ENCODE measurements around the gene TENT4B.

Gene TENT4B

DNA sequence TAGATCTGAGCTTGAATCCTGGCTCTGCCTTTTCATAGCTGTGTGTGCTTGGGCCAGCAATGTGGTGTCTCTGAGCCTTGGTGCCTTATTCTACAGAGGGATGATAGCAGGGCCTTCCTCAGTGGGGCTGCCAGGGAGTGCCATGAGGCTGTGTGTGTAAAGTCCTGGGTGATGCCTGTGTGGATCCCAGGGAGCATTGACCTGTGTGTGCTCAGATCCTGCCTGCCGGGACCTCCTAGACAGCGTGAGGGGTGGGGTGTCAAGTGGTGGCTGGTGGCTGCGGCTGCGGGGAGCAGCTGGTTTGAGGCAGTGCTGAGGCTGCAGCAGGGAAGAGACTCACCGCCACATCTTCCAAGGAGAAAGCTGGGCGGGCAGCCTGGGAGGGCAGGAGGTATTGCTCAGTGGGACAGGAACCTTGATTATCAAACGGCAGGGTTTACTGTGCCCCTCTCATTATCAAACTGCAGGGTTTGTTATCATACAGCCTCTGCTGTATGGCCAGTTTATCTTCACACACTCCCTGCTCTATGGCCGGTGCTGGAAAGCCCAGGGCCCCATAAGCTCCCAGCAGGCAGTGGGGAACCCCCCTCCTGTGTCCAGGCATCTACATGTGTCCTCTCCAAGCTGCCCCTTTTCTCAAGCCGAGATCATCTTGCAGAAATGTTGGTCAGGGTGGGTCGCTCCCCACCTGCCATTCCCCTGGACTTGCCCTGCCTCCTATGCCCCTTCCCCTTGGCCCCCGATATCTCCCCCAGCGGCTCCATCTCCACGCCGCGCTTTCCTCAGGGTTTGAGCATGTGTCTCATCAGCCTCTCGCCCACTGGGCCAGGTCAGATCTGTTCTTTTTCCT is 110.2 kb downstream of the TENT4B start:
- peaks cover 16 to 18% of the 10 kb centered on the region in 2 donors for H3K4me1 ChIP-seq (ENCODE audit: control insufficient read depth in 1 of 2, insufficient read depth in 2 of 2, low read length in 2 of 2)
- H3K27me3 ChIP-seq (ENCODE audit: control insufficient read depth in 1 of 2, insufficient read depth in 2 of 2, low read length in 2 of 2), result no peaks in the 10 kb centered on the region
- H3K4me3 ChIP-seq (ENCODE audit: low read depth in 1 of 2, low read length in 2 of 2), result no peak overlapping the region
- no peak overlapping the region for H3K27ac ChIP-seq (ENCODE audit: low read depth, low read length)
- no peaks in the 10 kb centered on the region for H3K9me3 ChIP-seq (ENCODE audit: control insufficient read depth in 1 of 2, low read length in 2 of 2)
- H3K9ac ChIP-seq (ENCODE audit: low read depth in 1 of 2, low read length in 2 of 2), result no peak overlapping the region
- H3K36me3 ChIP-seq (ENCODE audit: control insufficient read depth in 1 of 2, insufficient read depth in 2 of 2, low read length in 2 of 2), result no peaks in the 10 kb centered on the region

DNA sequence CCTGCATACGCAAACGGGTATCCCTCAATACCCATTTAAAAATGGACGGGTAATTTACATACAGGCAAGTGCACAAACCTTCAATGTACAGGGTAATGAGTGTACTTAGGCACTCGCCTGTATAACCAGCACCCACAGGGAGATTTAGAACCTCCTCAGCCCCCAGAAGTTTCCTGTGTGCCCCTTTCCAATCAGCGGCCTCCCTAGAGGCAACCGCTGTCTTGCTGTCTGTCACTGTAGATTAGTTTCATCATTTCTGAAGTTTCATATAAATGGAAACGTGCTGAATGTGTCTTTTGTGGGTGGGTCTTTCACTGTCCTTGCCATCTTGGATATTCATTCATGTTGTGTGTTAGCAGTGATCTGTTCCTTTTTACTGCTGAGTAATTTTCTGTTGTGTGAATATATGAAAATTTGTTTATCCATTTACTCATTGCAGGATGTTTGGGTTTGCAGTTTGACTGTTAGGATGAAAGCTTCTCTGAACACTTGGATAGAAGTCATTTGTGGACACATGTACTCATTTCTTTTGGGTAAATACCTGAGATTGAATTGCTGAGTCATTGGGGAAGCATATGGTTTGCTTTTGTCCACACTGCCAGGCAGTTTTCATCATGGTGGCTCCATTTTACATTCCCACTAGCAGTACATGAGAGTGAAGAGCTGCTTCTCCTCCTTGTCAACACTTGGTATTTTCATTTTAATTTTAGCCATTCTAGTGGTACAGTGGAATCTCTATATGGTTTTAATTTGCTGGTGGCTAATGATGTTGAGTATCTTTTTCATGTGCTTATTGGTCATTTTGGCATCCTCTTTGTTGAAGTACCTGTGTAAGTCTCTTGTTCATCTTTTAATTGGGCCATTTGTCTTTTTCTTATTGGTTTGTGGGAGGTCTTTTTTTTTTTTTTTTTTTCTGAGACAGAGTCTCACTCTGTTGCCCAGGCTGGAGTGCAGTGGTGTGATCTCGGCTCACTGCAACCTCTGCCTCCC is 111.1 kb downstream of the TENT4B start:
- H3K9me3 ChIP-seq (ENCODE audit: control insufficient read depth in 1 of 2, low read length in 2 of 2), result no peaks in the 10 kb centered on the region
- no peak overlapping the region for H3K9ac ChIP-seq (ENCODE audit: low read depth in 1 of 2, low read length in 2 of 2)
- H3K4me3 ChIP-seq (ENCODE audit: low read depth in 1 of 2, low read length in 2 of 2), result no peak overlapping the region
- peaks cover 16 to 18% of the 10 kb centered on the region in 2 donors for H3K4me1 ChIP-seq (ENCODE audit: control insufficient read depth in 1 of 2, insufficient read depth in 2 of 2, low read length in 2 of 2)
- H3K27me3 ChIP-seq (ENCODE audit: control insufficient read depth in 1 of 2, insufficient read depth in 2 of 2, low read length in 2 of 2), result no peaks in the 10 kb centered on the region
- H3K36me3 ChIP-seq (ENCODE audit: control insufficient read depth in 1 of 2, insufficient read depth in 2 of 2, low read length in 2 of 2), result no peaks in the 10 kb centered on the region
- H3K27ac ChIP-seq (ENCODE audit: low read depth, low read length), result no peak overlapping the region

DNA sequence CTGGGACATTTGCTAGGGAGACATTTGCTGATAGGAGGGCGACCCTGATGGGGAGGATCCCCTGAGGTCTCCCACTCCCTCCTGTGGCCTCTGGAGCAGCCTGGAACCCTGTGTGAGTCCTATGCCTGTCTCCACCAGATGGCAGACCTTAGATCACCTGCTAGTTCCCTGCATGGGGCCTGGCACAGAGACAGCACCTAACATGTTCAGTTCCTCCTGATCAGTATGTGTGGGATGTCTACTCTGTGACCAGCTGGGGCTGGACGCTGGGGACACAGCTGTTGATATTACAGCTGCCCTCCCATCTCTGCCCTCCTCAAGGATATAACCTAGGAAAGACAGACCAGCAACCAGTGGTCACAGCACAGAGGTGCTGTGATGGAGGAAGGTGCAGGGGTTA is 112.2 kb downstream of the TENT4B start:
- Histone ChIP-seq H3K27me3 (ENCODE audit: control insufficient read depth in 1 of 2, insufficient read depth in 2 of 2, low read length in 2 of 2) (no peaks in the 10 kb centered on the region), H3K4me1 (ENCODE audit: control insufficient read depth in 1 of 2, insufficient read depth in 2 of 2, low read length in 2 of 2) (peaks cover 16 to 18% of the 10 kb centered on the region in 2 donors), H3K4me3 (ENCODE audit: low read depth in 1 of 2, low read length in 2 of 2) (no peak overlapping the region), H3K27ac (ENCODE audit: low read depth, low read length) (no peak overlapping the region), H3K36me3 (ENCODE audit: control insufficient read depth in 1 of 2, insufficient read depth in 2 of 2, low read length in 2 of 2) (no peaks in the 10 kb centered on the region), H3K9ac (ENCODE audit: low read depth in 1 of 2, low read length in 2 of 2) (no peak overlapping the region), H3K9me3 (ENCODE audit: control insufficient read depth in 1 of 2, low read length in 2 of 2) (no peaks in the 10 kb centered on the region)

DNA sequence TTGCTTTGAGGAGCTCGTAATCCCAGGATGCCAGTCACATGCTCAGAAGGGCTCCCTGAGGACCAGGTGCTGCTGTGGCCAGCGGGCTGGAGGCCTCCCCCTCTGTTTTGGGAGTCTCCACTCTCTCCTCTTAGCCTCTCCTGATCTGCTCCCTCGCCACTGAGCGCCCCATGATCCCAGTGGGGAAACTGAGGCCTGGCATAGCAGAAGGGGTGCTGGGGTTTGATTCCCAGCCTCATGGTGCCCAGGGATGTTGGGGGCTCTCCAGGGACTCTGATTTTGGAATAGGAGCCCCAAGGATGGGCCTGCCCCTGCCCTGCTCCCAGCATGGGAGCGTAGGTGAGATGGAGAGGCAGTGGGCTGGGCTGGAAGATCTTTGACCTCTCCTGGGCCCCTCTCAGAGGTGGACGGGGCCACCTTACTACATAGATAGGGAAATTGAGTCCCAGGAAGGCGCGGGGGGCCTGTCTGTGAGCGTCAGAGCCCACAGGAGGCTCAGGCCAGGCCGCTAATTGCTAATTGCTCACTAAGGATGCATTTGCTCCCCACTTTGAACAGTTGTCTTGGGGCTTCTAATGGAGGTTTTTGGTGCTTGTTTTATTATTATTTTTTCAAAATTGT is 112.7 kb downstream of the TENT4B start:
- Histone ChIP-seq H3K36me3 (ENCODE audit: control insufficient read depth in 1 of 2, insufficient read depth in 2 of 2, low read length in 2 of 2) (no peaks in the 10 kb centered on the region), H3K4me1 (ENCODE audit: control insufficient read depth in 1 of 2, insufficient read depth in 2 of 2, low read length in 2 of 2) (peaks cover 16 to 18% of the 10 kb centered on the region in 2 donors), H3K9me3 (ENCODE audit: control insufficient read depth in 1 of 2, low read length in 2 of 2) (no peaks in the 10 kb centered on the region), H3K27ac (ENCODE audit: low read depth, low read length) (no peak overlapping the region), H3K4me3 (ENCODE audit: low read depth in 1 of 2, low read length in 2 of 2) (peak overlapping the region in 1 of 2 donors; percentile 68), H3K27me3 (ENCODE audit: control insufficient read depth in 1 of 2, insufficient read depth in 2 of 2, low read length in 2 of 2) (no peaks in the 10 kb centered on the region), H3K9ac (ENCODE audit: low read depth in 1 of 2, low read length in 2 of 2) (peak overlapping the region in 1 of 2 donors; percentile 39)

DNA sequence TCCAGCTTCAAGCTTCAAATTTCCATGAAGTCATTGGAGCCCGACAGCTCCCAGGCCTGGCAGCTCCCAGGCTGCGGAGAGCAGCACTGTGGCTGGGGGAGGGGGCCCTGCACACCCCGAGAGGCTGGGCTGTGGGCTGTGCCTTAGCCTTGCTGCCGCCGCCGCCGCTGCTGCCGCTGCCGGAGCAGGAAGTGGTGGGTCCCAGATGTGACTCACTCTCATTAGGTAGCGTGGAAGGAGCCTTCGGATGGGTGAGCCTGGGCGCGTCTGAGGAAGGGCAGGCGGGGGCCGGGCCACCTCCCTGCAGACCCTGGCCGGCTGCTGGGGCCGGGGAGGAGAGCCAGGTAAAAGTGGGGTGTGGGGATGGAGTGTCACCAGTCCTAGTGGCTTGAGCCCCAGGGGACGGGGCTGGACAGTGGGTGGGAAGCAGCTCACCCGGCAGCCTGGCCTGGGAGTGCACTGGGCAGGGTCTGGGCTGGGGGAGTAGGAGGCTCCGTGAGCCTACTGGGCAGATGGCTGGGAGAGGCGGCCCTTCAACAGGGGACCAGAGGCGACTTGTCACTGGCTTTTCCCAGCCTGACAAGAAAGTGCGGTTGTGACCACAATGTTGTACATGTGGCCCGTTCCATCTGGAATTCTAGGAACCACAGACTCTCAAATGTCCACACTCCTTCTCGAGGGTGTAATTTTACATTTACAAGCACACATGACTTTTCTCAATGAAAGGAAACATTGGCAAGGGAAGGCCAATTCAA is 113.4 kb downstream of the TENT4B start, which contains the start of gene ADCY7:
Gene ADCY7, plus strand, starts transcription at position 215 of the 755 bp plus-strand sequence. CDS start 21,629 bp downstream, outside the sequence.
- Histone ChIP-seq H3K4me1 (ENCODE audit: control insufficient read depth in 1 of 2, insufficient read depth in 2 of 2, low read length in 2 of 2) (peaks cover 16 to 18% of the 10 kb centered on the region in 2 donors), H3K9me3 (ENCODE audit: control insufficient read depth in 1 of 2, low read length in 2 of 2) (no peaks in the 10 kb centered on the region), H3K27me3 (ENCODE audit: control insufficient read depth in 1 of 2, insufficient read depth in 2 of 2, low read length in 2 of 2) (no peaks in the 10 kb centered on the region), H3K27ac (ENCODE audit: low read depth, low read length) (peak within 1 kb of the TSS; percentile 39), H3K9ac (ENCODE audit: low read depth in 1 of 2, low read length in 2 of 2) (peak within 1 kb of the TSS; percentile 39 to 63), H3K4me3 (ENCODE audit: low read depth in 1 of 2, low read length in 2 of 2) (peak within 1 kb of the TSS; percentile 56 to 68), H3K36me3 (ENCODE audit: control insufficient read depth in 1 of 2, insufficient read depth in 2 of 2, low read length in 2 of 2) (no peaks in the 10 kb centered on the region)

DNA sequence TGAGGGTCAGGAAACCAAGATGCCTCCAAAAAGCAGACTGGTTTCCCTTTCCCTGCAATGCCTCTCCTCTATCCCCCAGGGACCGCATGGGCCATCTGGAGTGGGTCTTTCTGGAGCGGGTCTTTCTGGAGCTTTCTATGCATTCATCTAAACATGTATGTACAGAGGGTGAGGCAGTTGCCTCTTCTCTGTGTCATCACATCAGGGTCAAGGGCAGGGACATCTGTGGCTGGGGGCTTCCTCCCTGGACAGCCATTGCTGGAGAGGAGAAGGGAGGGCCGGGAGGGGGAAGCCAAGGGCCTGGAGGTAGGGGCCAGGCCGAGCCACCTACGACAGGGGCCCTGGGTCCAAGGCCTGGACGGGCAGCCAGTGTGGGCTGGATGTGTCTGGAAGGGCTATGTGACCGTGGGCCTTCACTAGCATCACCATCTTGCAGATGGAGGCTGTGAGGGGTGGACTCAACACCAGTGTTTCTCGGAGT is 114.1 kb downstream of the TENT4B start:
- peak overlapping the region; percentile 39 to 63 for H3K9ac ChIP-seq (ENCODE audit: low read depth in 1 of 2, low read length in 2 of 2)
- no peaks in the 10 kb centered on the region for H3K36me3 ChIP-seq (ENCODE audit: control insufficient read depth in 1 of 2, insufficient read depth in 2 of 2, low read length in 2 of 2)
- no peak overlapping the region for H3K27ac ChIP-seq (ENCODE audit: low read depth, low read length)
- H3K27me3 ChIP-seq (ENCODE audit: control insufficient read depth in 1 of 2, insufficient read depth in 2 of 2, low read length in 2 of 2), result no peaks in the 10 kb centered on the region
- H3K4me3 ChIP-seq (ENCODE audit: low read depth in 1 of 2, low read length in 2 of 2), result peak overlapping the region; percentile 13 to 68
- peaks cover 16 to 18% of the 10 kb centered on the region in 2 donors for H3K4me1 ChIP-seq (ENCODE audit: control insufficient read depth in 1 of 2, insufficient read depth in 2 of 2, low read length in 2 of 2)
- H3K9me3 ChIP-seq (ENCODE audit: control insufficient read depth in 1 of 2, low read length in 2 of 2), result no peaks in the 10 kb centered on the region

DNA sequence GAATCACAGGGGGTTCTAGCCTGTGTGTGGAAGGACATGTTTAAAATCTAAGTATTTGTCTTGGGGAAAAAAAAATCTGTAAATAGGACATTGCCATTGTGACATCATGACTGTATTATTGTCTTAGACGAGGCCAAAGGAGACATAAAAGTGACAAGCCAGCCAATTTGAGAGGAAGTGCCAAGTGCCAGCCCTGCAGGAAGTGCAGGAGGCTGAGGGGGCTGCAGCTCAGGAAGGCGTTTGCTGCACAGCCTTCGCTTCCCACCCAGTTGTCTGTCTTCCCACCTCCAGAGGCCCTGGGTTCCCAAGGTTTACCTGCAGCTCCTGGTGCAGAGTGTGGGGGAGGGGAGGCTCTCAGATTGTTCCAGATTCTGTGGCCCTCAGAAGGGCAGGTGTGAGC is 114.5 kb downstream of the TENT4B start:
- no peaks in the 10 kb centered on the region for H3K27me3 ChIP-seq (ENCODE audit: control insufficient read depth in 1 of 2, insufficient read depth in 2 of 2, low read length in 2 of 2)
- H3K27ac ChIP-seq (ENCODE audit: low read depth, low read length), result no peak overlapping the region
- H3K4me3 ChIP-seq (ENCODE audit: low read depth in 1 of 2, low read length in 2 of 2), result peak overlapping the region; percentile 13 to 68
- H3K36me3 ChIP-seq (ENCODE audit: control insufficient read depth in 1 of 2, insufficient read depth in 2 of 2, low read length in 2 of 2), result no peaks in the 10 kb centered on the region
- H3K9me3 ChIP-seq (ENCODE audit: control insufficient read depth in 1 of 2, low read length in 2 of 2), result no peaks in the 10 kb centered on the region
- peaks cover 16 to 18% of the 10 kb centered on the region in 2 donors for H3K4me1 ChIP-seq (ENCODE audit: control insufficient read depth in 1 of 2, insufficient read depth in 2 of 2, low read length in 2 of 2)
- peak overlapping the region; percentile 39 to 63 for H3K9ac ChIP-seq (ENCODE audit: low read depth in 1 of 2, low read length in 2 of 2)

DNA sequence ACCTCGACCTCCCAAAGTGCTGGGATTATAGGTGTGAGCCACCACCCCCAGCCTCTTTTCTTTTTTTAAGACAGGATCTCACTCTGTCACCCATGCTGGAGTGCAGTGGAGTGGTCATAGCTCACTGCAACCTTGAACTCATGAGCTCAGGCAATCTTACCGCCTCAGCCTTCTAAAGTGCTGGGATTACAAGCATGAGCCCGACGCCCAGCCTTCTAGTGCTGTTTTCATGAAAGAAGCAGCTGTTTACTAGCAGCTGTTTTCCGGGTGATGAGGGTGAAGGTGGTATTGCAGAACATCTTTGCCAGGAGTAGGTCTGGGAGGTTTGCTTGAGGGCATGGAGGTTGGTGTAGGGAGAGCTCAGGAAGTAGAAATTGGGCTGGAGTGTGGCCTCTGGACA is 115.2 kb downstream of the TENT4B start:
- no peaks in the 10 kb centered on the region for H3K36me3 ChIP-seq (ENCODE audit: control insufficient read depth in 1 of 2, insufficient read depth in 2 of 2, low read length in 2 of 2)
- H3K9ac ChIP-seq (ENCODE audit: low read depth in 1 of 2, low read length in 2 of 2), result no peak overlapping the region
- peaks cover 18 to 19% of the 10 kb centered on the region in 2 donors for H3K4me1 ChIP-seq (ENCODE audit: control insufficient read depth in 1 of 2, insufficient read depth in 2 of 2, low read length in 2 of 2)
- H3K27ac ChIP-seq (ENCODE audit: low read depth, low read length), result no peak overlapping the region
- H3K27me3 ChIP-seq (ENCODE audit: control insufficient read depth in 1 of 2, insufficient read depth in 2 of 2, low read length in 2 of 2), result no peaks in the 10 kb centered on the region
- H3K4me3 ChIP-seq (ENCODE audit: low read depth in 1 of 2, low read length in 2 of 2), result no peak overlapping the region
- H3K9me3 ChIP-seq (ENCODE audit: control insufficient read depth in 1 of 2, low read length in 2 of 2), result no peaks in the 10 kb centered on the region

DNA sequence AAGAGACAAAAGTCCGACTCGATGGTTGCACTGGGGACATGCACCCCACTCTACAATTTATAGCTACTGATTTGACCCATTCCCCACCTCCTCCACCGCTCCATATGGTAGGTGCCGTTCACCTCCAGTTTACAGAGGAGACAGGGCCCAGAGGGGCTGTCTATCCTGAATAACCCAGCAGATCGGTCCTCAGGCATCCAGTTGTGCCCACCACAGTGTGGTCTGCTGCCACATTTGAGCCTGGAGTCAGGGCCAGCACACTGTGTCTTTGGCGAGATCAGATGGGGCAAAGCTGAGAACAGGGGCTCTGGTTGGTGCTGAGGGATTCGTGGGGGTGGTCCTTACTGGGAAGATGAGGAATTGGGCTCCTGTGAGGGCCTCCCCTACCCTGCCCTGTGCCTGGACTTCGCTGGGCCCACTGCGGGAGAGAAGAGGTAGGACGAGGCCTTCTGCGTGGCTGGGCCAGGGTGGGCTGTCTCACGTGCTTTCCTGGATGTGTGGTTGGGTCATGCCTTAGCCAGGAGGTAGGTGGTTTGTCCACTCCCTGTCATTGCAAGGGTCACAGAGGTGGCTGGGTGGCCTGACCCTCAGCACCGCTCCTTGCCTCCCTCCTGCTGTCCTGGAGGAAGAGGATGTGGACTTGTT is 116.1 kb downstream of the TENT4B start:
- Histone ChIP-seq H3K36me3 (ENCODE audit: control insufficient read depth in 1 of 2, insufficient read depth in 2 of 2, low read length in 2 of 2) (no peaks in the 10 kb centered on the region), H3K9ac (ENCODE audit: low read depth in 1 of 2, low read length in 2 of 2) (no peak overlapping the region), H3K9me3 (ENCODE audit: control insufficient read depth in 1 of 2, low read length in 2 of 2) (no peaks in the 10 kb centered on the region), H3K4me3 (ENCODE audit: low read depth in 1 of 2, low read length in 2 of 2) (no peak overlapping the region), H3K27me3 (ENCODE audit: control insufficient read depth in 1 of 2, insufficient read depth in 2 of 2, low read length in 2 of 2) (no peaks in the 10 kb centered on the region), H3K4me1 (ENCODE audit: control insufficient read depth in 1 of 2, insufficient read depth in 2 of 2, low read length in 2 of 2) (peaks cover 18 to 27% of the 10 kb centered on the region in 2 donors), H3K27ac (ENCODE audit: low read depth, low read length) (no peak overlapping the region)

Data from duodenal mucosa (tissue), 2 donors.